Measurements from ENCODE around the gene CDNF.

The CDNF gene

GRCh38 chr10:14859775-14860174, 21.9 kb upstream of the CDNF start:
- no peak overlapping the region for H2BK12ac ChIP-seq (ENCODE audit: low read length)
- H3K4me3 ChIP-seq (ENCODE audit: low read length in 2 of 2): no peak overlapping the region
- H3K27me3 ChIP-seq (ENCODE audit: control insufficient read depth in 3 of 3, insufficient read depth in 3 of 3, low read depth in 1 of 3, low read length in 3 of 3): no peaks in the 10 kb centered on the region
- no peak overlapping the region for H3K18ac ChIP-seq (ENCODE audit: low read length)
- no peak overlapping the region for H4K91ac ChIP-seq (ENCODE audit: low read depth, low read length, poor library complexity)
- no peak overlapping the region for H3K4ac ChIP-seq (ENCODE audit: low read length)
- no peak overlapping the region for H2BK5ac ChIP-seq (ENCODE audit: low read length)
- peaks cover 5 to 74% of the 10 kb centered on the region in 2 donors for H3K36me3 ChIP-seq (replicated peaks in 1 of 2; ENCODE audit: control insufficient read depth in 2 of 2, insufficient read depth in 2 of 2, low read length in 2 of 2)
- H2AFZ ChIP-seq (ENCODE audit: low read length): no peak overlapping the region
- DNase-seq (ENCODE audit: low spot score): no peak
- no peak overlapping the region for H3K27ac ChIP-seq (replicated peaks; ENCODE audit: low read length)
- H2BK15ac ChIP-seq (ENCODE audit: low read length): no peak overlapping the region
- H3K23ac ChIP-seq (ENCODE audit: low read depth, low read length, poor library complexity): no peak overlapping the region
- H4K8ac ChIP-seq (ENCODE audit: low read depth, low read length): no peak overlapping the region
- H2BK120ac ChIP-seq (ENCODE audit: low read depth, low read length): no peak overlapping the region
- H2AK5ac ChIP-seq (ENCODE audit: low read depth, low read length): no peak overlapping the region
- no peaks in the 10 kb centered on the region for H3K9me3 ChIP-seq (replicated peaks in 1 of 2; ENCODE audit: control insufficient read depth in 2 of 2, insufficient read depth in 1 of 2, low read depth in 1 of 2, low read length in 2 of 2)
- no peak overlapping the region for H3K4me2 ChIP-seq (ENCODE audit: insufficient read depth, low read length, poor library complexity, severe bottlenecking)
- no peak overlapping the region for H3K14ac ChIP-seq (ENCODE audit: low read length)
- H3K4me1 ChIP-seq (ENCODE audit: control insufficient read depth in 2 of 2, insufficient read depth in 1 of 2, low read depth in 1 of 2, low read length in 2 of 2): no peaks in the 10 kb centered on the region
- H3K79me1 ChIP-seq (ENCODE audit: low read depth, low read length): no peaks in the 10 kb centered on the region
- H3K9ac ChIP-seq (ENCODE audit: low read depth, low read length, poor library complexity): no peak overlapping the region

GRCh38 chr10:14859043-14859442, 21.2 kb upstream of the CDNF start:
- Histone ChIP-seq H3K4me1 (ENCODE audit: control insufficient read depth in 2 of 2, insufficient read depth in 1 of 2, low read depth in 1 of 2, low read length in 2 of 2) (no peaks in the 10 kb centered on the region), H3K9me3 (replicated peaks in 1 of 2; ENCODE audit: control insufficient read depth in 2 of 2, insufficient read depth in 1 of 2, low read depth in 1 of 2, low read length in 2 of 2) (no peaks in the 10 kb centered on the region), H2AFZ (ENCODE audit: low read length) (no peak overlapping the region), H2AK5ac (ENCODE audit: low read depth, low read length) (no peak overlapping the region), H4K8ac (ENCODE audit: low read depth, low read length) (no peak overlapping the region), H3K4ac (ENCODE audit: low read length) (no peak overlapping the region), H3K27ac (replicated peaks; ENCODE audit: low read length) (no peak overlapping the region), H3K79me1 (ENCODE audit: low read depth, low read length) (no peaks in the 10 kb centered on the region), H2BK12ac (ENCODE audit: low read length) (no peak overlapping the region), H3K4me3 (ENCODE audit: low read length in 2 of 2) (no peak overlapping the region), H3K23ac (ENCODE audit: low read depth, low read length, poor library complexity) (no peak overlapping the region), H3K36me3 (replicated peaks in 1 of 2; ENCODE audit: control insufficient read depth in 2 of 2, insufficient read depth in 2 of 2, low read length in 2 of 2) (peaks cover 5 to 79% of the 10 kb centered on the region in 2 donors), H3K18ac (ENCODE audit: low read length) (no peak overlapping the region), H3K27me3 (ENCODE audit: control insufficient read depth in 3 of 3, insufficient read depth in 3 of 3, low read depth in 1 of 3, low read length in 3 of 3) (no peaks in the 10 kb centered on the region), H4K91ac (ENCODE audit: low read depth, low read length, poor library complexity) (no peak overlapping the region), H3K9ac (ENCODE audit: low read depth, low read length, poor library complexity) (no peak overlapping the region), H2BK5ac (ENCODE audit: low read length) (no peak overlapping the region), H3K4me2 (ENCODE audit: insufficient read depth, low read length, poor library complexity, severe bottlenecking) (no peak overlapping the region), H2BK15ac (ENCODE audit: low read length) (no peak overlapping the region), H3K14ac (ENCODE audit: low read length) (no peak overlapping the region), H2BK120ac (ENCODE audit: low read depth, low read length) (no peak overlapping the region)
- no CpG with 5 or more reads among the region's 5 CpGs for WGBS, 2 donors (ENCODE audit: extremely low coverage in 2 of 2, insufficient read length in 2 of 2, insufficient replicate concordance in 1 of 2)
- DNase-seq (ENCODE audit: low spot score): no peak

- Histone ChIP-seq H3K4ac (ENCODE audit: low read length) (no peak overlapping the region), H3K79me1 (ENCODE audit: low read depth, low read length) (no peaks in the 10 kb centered on the region), H2BK15ac (ENCODE audit: low read length) (no peak overlapping the region), H3K36me3 (replicated peaks in 1 of 2; ENCODE audit: control insufficient read depth in 2 of 2, insufficient read depth in 2 of 2, low read length in 2 of 2) (peaks cover 3 to 77% of the 10 kb centered on the region in 2 donors), H3K27ac (replicated peaks; ENCODE audit: low read length) (no peak overlapping the region), H3K9ac (ENCODE audit: low read depth, low read length, poor library complexity) (no peak overlapping the region), H3K4me3 (ENCODE audit: low read length in 2 of 2) (no peak overlapping the region), H3K18ac (ENCODE audit: low read length) (no peak overlapping the region), H2AK5ac (ENCODE audit: low read depth, low read length) (no peak overlapping the region), H3K4me2 (ENCODE audit: insufficient read depth, low read length, poor library complexity, severe bottlenecking) (no peak overlapping the region), H3K9me3 (replicated peaks in 1 of 2; ENCODE audit: control insufficient read depth in 2 of 2, insufficient read depth in 1 of 2, low read depth in 1 of 2, low read length in 2 of 2) (no peaks in the 10 kb centered on the region), H3K23ac (ENCODE audit: low read depth, low read length, poor library complexity) (no peak overlapping the region), H2BK5ac (ENCODE audit: low read length) (no peak overlapping the region), H2AFZ (ENCODE audit: low read length) (no peak overlapping the region), H2BK12ac (ENCODE audit: low read length) (no peak overlapping the region), H3K4me1 (ENCODE audit: control insufficient read depth in 2 of 2, insufficient read depth in 1 of 2, low read depth in 1 of 2, low read length in 2 of 2) (no peaks in the 10 kb centered on the region), H3K14ac (ENCODE audit: low read length) (no peak overlapping the region), H3K27me3 (ENCODE audit: control insufficient read depth in 3 of 3, insufficient read depth in 3 of 3, low read depth in 1 of 3, low read length in 3 of 3) (no peaks in the 10 kb centered on the region), H2BK120ac (ENCODE audit: low read depth, low read length) (no peak overlapping the region), H4K8ac (ENCODE audit: low read depth, low read length) (no peak overlapping the region), H4K91ac (ENCODE audit: low read depth, low read length, poor library complexity) (no peak overlapping the region)
- no CpG with 5 or more reads among the region's 6 CpGs for WGBS, 2 donors (ENCODE audit: extremely low coverage in 2 of 2, insufficient read length in 2 of 2, insufficient replicate concordance in 1 of 2)
- DNase-seq (ENCODE audit: low spot score): no peak
Measured at GRCh38 chr10:14858338-14858960, 20.6 kb upstream of the CDNF start.

- WGBS, 2 donors (ENCODE audit: extremely low coverage in 2 of 2, insufficient read length in 2 of 2, insufficient replicate concordance in 1 of 2): no CpG with 5 or more reads among the region's 1 CpG
- Histone ChIP-seq H3K23ac (ENCODE audit: low read depth, low read length, poor library complexity) (no peak overlapping the region), H2BK12ac (ENCODE audit: low read length) (no peak overlapping the region), H3K79me1 (ENCODE audit: low read depth, low read length) (no peaks in the 10 kb centered on the region), H3K4me3 (ENCODE audit: low read length in 2 of 2) (no peak overlapping the region), H3K9me3 (replicated peaks in 1 of 2; ENCODE audit: control insufficient read depth in 2 of 2, insufficient read depth in 1 of 2, low read depth in 1 of 2, low read length in 2 of 2) (no peaks in the 10 kb centered on the region), H2BK120ac (ENCODE audit: low read depth, low read length) (no peak overlapping the region), H3K4me1 (ENCODE audit: control insufficient read depth in 2 of 2, insufficient read depth in 1 of 2, low read depth in 1 of 2, low read length in 2 of 2) (no peaks in the 10 kb centered on the region), H2BK5ac (ENCODE audit: low read length) (no peak overlapping the region), H3K27me3 (ENCODE audit: control insufficient read depth in 3 of 3, insufficient read depth in 3 of 3, low read depth in 1 of 3, low read length in 3 of 3) (no peaks in the 10 kb centered on the region), H3K4ac (ENCODE audit: low read length) (no peak overlapping the region), H3K36me3 (replicated peaks in 1 of 2; ENCODE audit: control insufficient read depth in 2 of 2, insufficient read depth in 2 of 2, low read length in 2 of 2) (peaks cover 5 to 96% of the 10 kb centered on the region in 2 donors), H3K9ac (ENCODE audit: low read depth, low read length, poor library complexity) (no peak overlapping the region), H3K4me2 (ENCODE audit: insufficient read depth, low read length, poor library complexity, severe bottlenecking) (no peak overlapping the region), H2AK5ac (ENCODE audit: low read depth, low read length) (no peak overlapping the region), H3K27ac (replicated peaks; ENCODE audit: low read length) (no peak overlapping the region), H3K14ac (ENCODE audit: low read length) (no peak overlapping the region), H4K91ac (ENCODE audit: low read depth, low read length, poor library complexity) (no peak overlapping the region), H3K18ac (ENCODE audit: low read length) (no peak overlapping the region), H4K8ac (ENCODE audit: low read depth, low read length) (no peak overlapping the region), H2AFZ (ENCODE audit: low read length) (no peak overlapping the region), H2BK15ac (ENCODE audit: low read length) (no peak overlapping the region)
- DNase-seq (ENCODE audit: low spot score): no peak
Measured at GRCh38 chr10:14855453-14855852, 17.6 kb upstream of the CDNF start.
